T-helper 1 cell treated with Interleukin-12 subunit alpha and Interleukin-12 subunit beta and Interleukin-4 antibody, amounts not matched to agents 30 ng/mL and 1 ng/mL, for 36 hours (primary cell): ENCODE measurements around the gene MEF2C. TPM values are rescaled to one million over a fixed set of nuclear protein-coding genes. Genes with fewer than 3 reads are reported as not detected.

Source experiments
- intact Hi-C: fragments of 100-400 bp; cut with micrococcal nuclease; formaldehyde crosslinking; loops from one replicate; pipeline ENCODE4 v1.15.1; 2024
- total RNA-seq: library from RNA; stranded (reverse); gene quantifications from 2 replicates; pipeline ENCODE4 v1.2.3, GENCODE V29; 2022

Gene MEF2C
- total RNA-seq, 1 donor from 2014 or later = 0.32 TPM

- intact Hi-C loops = no loop called here
Observed at GRCh38 chr5:88830567-88830966, 52.4 kb downstream of the MEF2C start.

- intact Hi-C loops = loop anchor here (1.0 kb wide), 1 partner anchor 149 kb away; no protein-coding TSS in a partner anchor
Observed at GRCh38 chr5:88829775-88830174, 53.2 kb downstream of the MEF2C start.

- intact Hi-C loops = loop anchor here (1.0 kb wide), 1 partner anchor 149 kb away; no protein-coding TSS in a partner anchor
Observed at GRCh38 chr5:88829054-88829453, 53.9 kb downstream of the MEF2C start.

- intact Hi-C loops = no loop called here
Observed at GRCh38 chr5:88827997-88828396, 55.0 kb downstream of the MEF2C start.

GRCh38 chr5:88826646-88827585 is 56.1 kb downstream of the MEF2C start:
- intact Hi-C loops = no loop called here

GRCh38 chr5:88825584-88826315 is 57.2 kb downstream of the MEF2C start:
- intact Hi-C loops = no loop called here

GRCh38 chr5:88824892-88825583 is 57.9 kb downstream of the MEF2C start:
- intact Hi-C loops = no loop called here

- intact Hi-C loops = no loop called here
Observed at GRCh38 chr5:88824141-88824540, 58.8 kb downstream of the MEF2C start.

- intact Hi-C loops = no loop called here
Observed at GRCh38 chr5:88823201-88823600, 59.8 kb downstream of the MEF2C start.

- intact Hi-C loops = no loop called here
Observed at GRCh38 chr5:88821161-88821560, 61.8 kb downstream of the MEF2C start.

GRCh38 chr5:88820581-88820980 is 62.4 kb downstream of the MEF2C start:
- intact Hi-C loops = no loop called here

- intact Hi-C loops = no loop called here
Observed at GRCh38 chr5:88819301-88819999, 63.5 kb downstream of the MEF2C start.

GRCh38 chr5:88818296-88818695 is 64.7 kb downstream of the MEF2C start:
- intact Hi-C loops = no loop called here

GRCh38 chr5:88816195-88816594 is 66.8 kb downstream of the MEF2C start:
- intact Hi-C loops = no loop called here

- intact Hi-C loops = no loop called here
Observed at GRCh38 chr5:88815050-88815789, 67.8 kb downstream of the MEF2C start.

GRCh38 chr5:88813805-88814575 is 69.0 kb downstream of the MEF2C start:
- intact Hi-C loops = no loop called here

GRCh38 chr5:88813244-88813643 is 69.7 kb downstream of the MEF2C start:
- intact Hi-C loops = no loop called here

- intact Hi-C loops = no loop called here
Observed at GRCh38 chr5:88808153-88808552, 74.8 kb downstream of the MEF2C start.

GRCh38 chr5:88807327-88807726 is 75.7 kb downstream of the MEF2C start:
- intact Hi-C loops = no loop called here

- intact Hi-C loops = no loop called here
Observed at GRCh38 chr5:88806338-88806737, 76.6 kb downstream of the MEF2C start.
